Bronchus fibroblast of lung (primary cell): ENCODE data around the gene PNP. TPM values are rescaled to one million over a fixed set of nuclear protein-coding genes. Genes with fewer than 3 reads are reported as not detected.

Experiments
- total RNA-seq: library from RNA; depleted of rRNA; stranded (reverse); fragments of >200 nt; gene quantifications from 2 replicates; pipeline ENCODE4 v1.2.3, GENCODE V29; 2015

Gene PNP
- total RNA-seq, result 51.7 and 54.6 TPM in 2 replicates

GRCh38 chr14:20469242-20469889 lies at the start of gene PNP:
Gene PNP, plus strand, starts transcription at chr14:20469406. Its CDS starts 119 bp downstream, at chr14:20469525.

DNA sequence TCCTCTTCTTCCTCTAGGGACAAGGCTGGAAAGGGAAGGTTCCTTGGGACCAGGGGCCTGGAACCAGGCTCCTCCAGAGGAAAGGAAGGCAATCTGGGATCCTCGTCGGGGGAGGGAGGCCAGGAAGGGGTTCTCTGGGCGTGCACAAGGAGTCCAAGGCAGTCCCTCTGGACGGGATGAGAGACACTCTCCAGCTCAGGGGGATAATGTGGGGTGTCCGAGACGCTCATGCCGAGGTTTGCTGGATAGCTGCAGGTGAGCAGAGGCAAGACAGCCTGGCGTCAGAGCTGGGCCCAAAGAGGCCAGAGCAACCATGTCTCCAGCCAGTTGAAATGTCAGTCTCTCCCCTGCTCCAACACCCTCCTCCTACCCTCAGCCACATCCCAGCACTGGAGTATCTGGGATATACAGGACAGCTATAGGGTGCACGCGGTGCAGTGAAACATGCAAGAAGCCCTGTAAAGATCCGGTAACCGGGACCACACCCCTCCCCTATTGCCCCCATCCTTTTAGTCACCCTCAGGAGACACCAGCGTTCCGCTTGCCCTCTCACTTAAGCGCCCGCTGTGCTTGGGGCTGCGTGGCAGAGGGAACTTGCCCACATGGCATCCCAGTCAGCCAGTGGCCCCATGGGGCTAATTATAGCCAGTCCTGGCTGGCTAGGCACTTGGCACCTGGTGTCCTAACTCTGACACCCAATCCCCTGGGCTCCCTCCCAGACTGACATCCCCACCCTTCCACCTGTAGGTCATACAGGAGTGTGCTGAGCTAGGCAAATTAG lies 33.4 kb upstream of the PNP start, which contains the start of gene KLHL33:
Gene KLHL33, minus strand, starts transcription at position 585 of the 781 bp plus-strand sequence. Its CDS starts 355 bp downstream, at position 230.

DNA sequence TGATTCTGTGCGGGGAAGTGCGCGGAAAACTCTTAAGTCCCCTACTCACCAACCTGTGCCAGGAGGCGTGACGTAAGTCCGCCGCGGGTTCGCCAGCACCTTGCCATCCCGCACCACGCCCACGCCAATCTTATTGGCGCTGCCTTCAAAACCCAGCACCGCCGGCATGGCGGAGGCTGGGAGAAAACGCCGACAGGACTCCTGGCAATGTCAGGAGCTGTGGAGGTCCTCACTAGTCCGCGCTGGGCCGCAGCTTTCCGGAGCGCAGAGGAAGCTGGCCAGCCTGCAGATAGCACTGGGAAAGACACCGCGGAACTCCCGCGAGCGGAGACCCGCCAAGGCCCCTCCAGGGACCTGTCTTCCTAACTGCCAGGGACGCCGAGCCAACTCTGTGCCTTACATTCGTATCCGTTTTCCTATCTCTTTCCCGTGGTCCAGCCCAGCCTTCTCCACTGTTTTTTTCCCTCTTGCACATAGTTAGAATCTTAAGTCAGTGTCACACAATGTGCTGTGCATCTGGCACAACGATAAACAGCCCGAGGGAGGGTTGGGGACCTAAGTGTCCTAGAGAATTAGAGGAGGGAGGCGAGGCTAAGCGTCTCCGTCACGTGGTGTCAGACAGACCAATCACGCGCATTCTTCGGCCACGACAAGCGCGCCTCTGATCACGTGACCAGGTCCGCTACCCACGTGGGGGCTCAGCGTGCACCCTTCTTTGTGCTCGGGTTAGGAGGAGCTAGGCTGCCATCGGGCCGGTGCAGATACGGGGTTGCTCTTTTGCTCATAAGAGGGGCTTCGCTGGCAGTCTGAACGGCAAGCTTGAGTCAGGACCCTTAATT lies 14.5 kb upstream of the PNP start, which contains the start of the genes APEX1 and OSGEP:
Gene APEX1, plus strand, starts transcription at position 711 of the 839 bp plus-strand sequence. CDS start 420 bp downstream, outside the sequence.
Gene OSGEP, minus strand, starts transcription at position 297 of the 839 bp plus-strand sequence. Its CDS starts 129 bp downstream, at position 168.

DNA sequence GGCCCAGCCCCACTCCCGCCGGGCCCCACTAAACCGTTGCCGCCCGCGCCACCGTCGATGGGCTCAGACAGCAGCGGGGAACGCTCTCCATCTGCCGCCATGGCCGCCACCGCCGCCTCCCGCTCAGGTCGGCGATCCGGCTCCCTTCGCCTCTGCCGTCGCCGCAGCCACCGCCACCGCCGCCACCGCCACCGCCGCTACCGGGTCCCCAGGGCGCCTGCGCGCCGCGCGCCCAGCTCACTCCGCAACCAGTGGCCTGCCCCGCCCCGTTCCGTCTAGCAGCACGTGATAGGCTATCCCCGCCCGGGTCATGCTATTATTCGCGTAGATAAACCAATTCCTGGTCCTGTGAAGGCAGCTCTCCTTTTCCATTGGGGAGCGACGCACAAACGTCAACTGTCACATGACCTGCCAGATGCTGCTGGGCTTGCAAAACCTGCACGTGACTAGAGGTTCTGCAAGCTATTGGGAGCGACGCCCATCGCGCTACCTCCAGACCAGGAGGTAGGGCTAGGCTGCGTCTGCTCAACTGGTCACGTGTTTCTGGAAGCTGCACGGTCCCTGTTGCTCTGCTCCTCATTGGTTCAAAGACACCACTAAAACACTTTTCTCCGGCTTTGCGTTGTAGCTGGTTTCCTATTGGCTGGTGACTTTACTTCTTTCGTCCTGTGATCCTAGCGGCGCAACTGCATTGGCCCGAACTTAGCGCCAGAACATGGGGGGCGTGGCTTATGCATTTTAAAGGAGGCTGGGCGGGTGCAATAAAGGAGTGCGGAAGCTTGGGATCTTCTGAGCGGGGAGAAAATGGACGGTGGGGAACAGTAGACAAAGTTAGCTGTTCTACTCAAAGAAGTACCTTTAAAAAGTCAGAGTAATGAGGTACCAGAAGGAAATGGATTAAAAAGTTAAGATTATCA lies 7.7 kb upstream of the PNP start, which contains the start of gene PIP4P1:
Gene PIP4P1, minus strand, starts transcription at position 210 of the 917 bp plus-strand sequence. Its CDS starts 109 bp downstream, at position 101.

Other genes with a start within 250 kb of the PNP start
- gene OR11H6, start 245.7 kb upstream of the PNP start, total RNA-seq, result not detected in 2 replicates
- not detected in 2 replicates for gene OR11H7, start 240.4 kb upstream of the PNP start, total RNA-seq
- not detected in 2 replicates for gene OR11H4, start 230.1 kb upstream of the PNP start, total RNA-seq
- gene TTC5, start 163.5 kb upstream of the PNP start, total RNA-seq, result 8.6 and 10.9 TPM in 2 replicates
- 51.6 and 53.7 TPM in 2 replicates for gene CCNB1IP1, start 136.1 kb upstream of the PNP start, total RNA-seq
- 18.0 and 18.8 TPM in 2 replicates for gene PARP2, start 125.8 kb upstream of the PNP start, total RNA-seq
- gene TEP1, start 55.9 kb upstream of the PNP start, total RNA-seq, result 7.0 and 9.4 TPM in 2 replicates
- 0.30 and 0.50 TPM in 2 replicates for gene KLHL33, start 33.2 kb upstream of the PNP start, total RNA-seq
- gene OSGEP, start 14.6 kb upstream of the PNP start, total RNA-seq, result 62.5 and 70.6 TPM in 2 replicates
- gene APEX1, start 14.2 kb upstream of the PNP start, total RNA-seq, result 278 and 299 TPM in 2 replicates
- 19.2 and 19.8 TPM in 2 replicates for gene PIP4P1, start 8.0 kb upstream of the PNP start, total RNA-seq
- not detected in 2 replicates for gene RNASE10, start 36.1 kb downstream of the PNP start, total RNA-seq
- gene RNASE9, start 91.6 kb downstream of the PNP start, total RNA-seq, result not detected in 2 replicates
- gene RNASE11, start 118.6 kb downstream of the PNP start, total RNA-seq, result not detected in 2 replicates
- not detected in 2 replicates for gene RNASE12, start 122.0 kb downstream of the PNP start, total RNA-seq
- gene OR6S1, start 172.3 kb downstream of the PNP start, total RNA-seq, result not detected in 2 replicates
- gene RNASE4, start 215.2 kb downstream of the PNP start, total RNA-seq, result 12.1 and 12.9 TPM in 2 replicates
- 6.7 and 7.9 TPM in 2 replicates for gene ANG, start 219.4 kb downstream of the PNP start, total RNA-seq